Measurements from ENCODE around the gene GATAD2A. TPM values are rescaled to one million over a fixed set of nuclear protein-coding genes. Genes with fewer than 3 reads are reported as not detected.

Gene GATAD2A
- total RNA-seq, 1 experiment from 2014 or later: 189 TPM

- Histone ChIP-seq H3K27me3 (ENCODE audit: insufficient read depth, low read length) (no peaks in the 10 kb centered on the region), H3K56ac (ENCODE audit: insufficient read length, low read depth, low read length) (no peak overlapping the region), H2BK120ac (ENCODE audit: low read depth, low read length, poor library complexity, severe bottlenecking) (no peak overlapping the region), H3K4me2 (ENCODE audit: insufficient read depth, insufficient read length, low read length) (no peak overlapping the region), H3T11ph (ENCODE audit: low read length) (no peak overlapping the region), H4K91ac (ENCODE audit: insufficient read length, low read depth, low read length) (no peak overlapping the region), H3K18ac (ENCODE audit: insufficient read length, low read depth, low read length) (no peak overlapping the region), H2BK20ac (ENCODE audit: low read depth, low read length, poor library complexity, severe bottlenecking) (no peak overlapping the region), H2AFZ (ENCODE audit: low read length) (no peak overlapping the region), H3K9me3 (ENCODE audit: control insufficient read depth, low read depth, low read length) (no peaks in the 10 kb centered on the region), H3K27ac (ENCODE audit: insufficient read length, low read depth, low read length) (no peak overlapping the region), H4K5ac (ENCODE audit: insufficient read length, low read depth, low read length) (no peak overlapping the region), H3K9ac (ENCODE audit: extremely low read depth, insufficient read length, low read length) (no peak overlapping the region), H2BK15ac (ENCODE audit: low read depth, low read length) (no peak overlapping the region), H4K8ac (replicated peaks; ENCODE audit: insufficient read length, low read depth, low read length) (no peak overlapping the region), H2BK12ac (ENCODE audit: insufficient read length, low read depth, low read length) (no peak overlapping the region), H3K23ac (ENCODE audit: insufficient read length, low read depth, low read length) (no peak overlapping the region), H2BK5ac (ENCODE audit: insufficient read length, low read length) (no peak overlapping the region), H3K79me1 (ENCODE audit: insufficient read depth, low read depth, low read length, poor library complexity, severe bottlenecking) (peaks cover 3% of the 10 kb centered on the region), H3K14ac (ENCODE audit: insufficient read depth, low read length) (no peak overlapping the region), H3K4ac (ENCODE audit: low read depth, low read length) (no peak overlapping the region), H3K23me2 (ENCODE audit: insufficient read length, low read depth, low read length, poor library complexity, severe bottlenecking) (no peaks in the 10 kb centered on the region), H3K4me1 (ENCODE audit: insufficient read depth, low read length) (peaks cover 20% of the 10 kb centered on the region), H2AK5ac (ENCODE audit: insufficient read length, low read length) (no peak overlapping the region), H4K20me1 (ENCODE audit: control insufficient read depth, insufficient read depth, insufficient read length) (peaks cover 2% of the 10 kb centered on the region), H3K79me2 (ENCODE audit: insufficient read depth, low read length) (peaks cover 57% of the 10 kb centered on the region; the same call in 1 of the 2 replicates)
- peaks cover 2 to 3% of the 10 kb centered on the region in 2 experiments; a peak in 2 of 5 replicates for H3K9me3 Mint-ChIP-seq
- no peak for TF ChIP-seq CTCF (conservative IDR thresholded peaks at IDR 0.05)
- peak overlapping the region in 1 of 2 experiments; percentile 68; a peak in 2 of 5 replicates for H3K4me3 Mint-ChIP-seq
- peaks cover 4 to 15% (median 8%) of the 10 kb centered on the region in 3 experiments for H3K36me3 Mint-ChIP-seq (ENCODE audit: insufficient read depth in 1 of 3, low read depth in 3 of 3)
- WGBS (ENCODE audit: extremely low coverage, insufficient read length, low lambda C conversion rate): no CpG with 5 or more reads among the region's 10 CpGs
- H3K27me3 Mint-ChIP-seq (ENCODE audit: low read depth): peaks cover 2% of the 10 kb centered on the region
- DNase-seq: no peak
- peaks cover 71 to 73% of the 10 kb centered on the region in 2 experiments for H3K4me1 Mint-ChIP-seq
- peak overlapping the region; percentile 49 to 99 (median 96); a peak in 5 of 7 replicates for H3K27ac Mint-ChIP-seq
Observed at GRCh38 chr19:19460258-19460731, 54.8 kb downstream of the GATAD2A start.
